ENCODE measurements around the gene RASA3.

GRCh38 chr13:113935001-113935844 is 197.2 kb downstream of the RASA3 start:
- no peak for TF ChIP-seq FOS (IDR thresholded peaks at IDR 0.05; ENCODE audit: borderline replicate concordance, extremely low read depth, insufficient read length)
- TF ChIP-seq REST (IDR thresholded peaks at IDR 0.05; ENCODE audit: low read depth, low read length), result no peak
- no peak for TF ChIP-seq ATF3 (IDR thresholded peaks at IDR 0.05; ENCODE audit: borderline replicate concordance, extremely low read depth, low read depth, low read length)

Measured in GM12878 (cell line).